GM10248 (cell line): ENCODE data around the gene IRF1.
A peak's percentile ranks its signal among the peaks of the same experiment; 100 is the strongest.

Experiments
- CTCF ChIA-PET: fragments of 300-600 bp; sonication (Branson Sonifier 250); formaldehyde crosslinking; extraction: SDS; loops from one replicate; lab custom pipeline; 2021; ENCODE audit warnings: antibody characterized with exemption; lab: Yijun Ruan, JAX
- POLR2A ChIA-PET: fragments of 350-650 bp; sonication (Branson Sonifier 250); formaldehyde crosslinking; extraction: SDS; loops from one replicate; lab custom pipeline; 2020; ENCODE audit warnings: antibody characterized with exemption; lab: Yijun Ruan, JAX
- DNase-seq: peaks from one replicate; pipeline ENCODE4 v3.0.0; 2012; ENCODE audit errors: extremely low spot score
- TF ChIP-seq, protein P1 (sequence below): IDR thresholded peaks from 2 replicates; pipeline ENCODE4 v1.5.1; 2012; ENCODE audit warnings: mild to moderate bottlenecking, low read depth; ENCODE audit errors: extremely low read depth, missing control alignments, control extremely low read depth

The IRF1 gene

DNA sequence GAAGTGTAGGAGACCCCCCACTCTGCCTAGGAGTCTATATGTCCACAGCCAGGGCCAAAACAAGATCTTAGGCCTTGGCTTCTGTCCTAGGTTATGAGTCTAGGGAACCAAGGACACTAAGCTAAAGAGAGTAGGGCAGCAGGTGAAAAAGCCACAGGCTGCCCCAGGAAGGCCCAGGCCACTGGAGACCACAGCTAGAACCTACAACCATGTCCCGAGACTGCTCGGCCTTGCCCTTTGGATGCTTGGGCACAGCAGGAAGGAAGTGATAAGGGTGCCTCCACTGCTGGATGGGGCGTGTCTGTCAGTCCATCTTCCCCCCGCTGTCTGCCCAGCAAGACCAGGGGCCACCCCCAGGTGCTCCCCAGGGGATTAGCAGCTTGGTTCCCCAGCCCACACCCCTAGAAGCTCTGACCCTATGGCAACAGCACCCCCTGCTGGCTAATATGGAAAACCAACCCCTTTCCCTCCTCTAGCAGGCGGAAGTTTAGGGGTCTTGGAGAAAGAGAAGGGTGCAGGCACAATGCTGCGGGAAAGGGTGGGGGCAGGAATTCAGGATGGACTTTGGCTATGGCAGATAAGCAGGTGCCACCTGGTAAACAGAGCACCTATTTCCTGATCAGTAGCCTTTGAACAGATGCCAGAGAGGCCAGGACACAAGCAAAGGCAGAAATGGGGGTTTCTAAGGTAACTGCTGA is 10.5 kb upstream of the IRF1 start:
- DNase-seq, result peak; percentile 84
- ChIA-PET POLR2A (interaction anchor here (0.5 to 2.4 kb wide), 2 partner anchors 11 to 454 kb away, joined by 4 to 24 read pairs; partner anchors contain the start of gene IRF1), CTCF (interaction anchor here (0.7 to 13.1 kb wide), 59 partner anchors 9 to 419 kb away, joined by 3 to 255 read pairs (median 4); partner anchors contain the start of gene IRF1)
- TF ChIP-seq, protein P1, sequence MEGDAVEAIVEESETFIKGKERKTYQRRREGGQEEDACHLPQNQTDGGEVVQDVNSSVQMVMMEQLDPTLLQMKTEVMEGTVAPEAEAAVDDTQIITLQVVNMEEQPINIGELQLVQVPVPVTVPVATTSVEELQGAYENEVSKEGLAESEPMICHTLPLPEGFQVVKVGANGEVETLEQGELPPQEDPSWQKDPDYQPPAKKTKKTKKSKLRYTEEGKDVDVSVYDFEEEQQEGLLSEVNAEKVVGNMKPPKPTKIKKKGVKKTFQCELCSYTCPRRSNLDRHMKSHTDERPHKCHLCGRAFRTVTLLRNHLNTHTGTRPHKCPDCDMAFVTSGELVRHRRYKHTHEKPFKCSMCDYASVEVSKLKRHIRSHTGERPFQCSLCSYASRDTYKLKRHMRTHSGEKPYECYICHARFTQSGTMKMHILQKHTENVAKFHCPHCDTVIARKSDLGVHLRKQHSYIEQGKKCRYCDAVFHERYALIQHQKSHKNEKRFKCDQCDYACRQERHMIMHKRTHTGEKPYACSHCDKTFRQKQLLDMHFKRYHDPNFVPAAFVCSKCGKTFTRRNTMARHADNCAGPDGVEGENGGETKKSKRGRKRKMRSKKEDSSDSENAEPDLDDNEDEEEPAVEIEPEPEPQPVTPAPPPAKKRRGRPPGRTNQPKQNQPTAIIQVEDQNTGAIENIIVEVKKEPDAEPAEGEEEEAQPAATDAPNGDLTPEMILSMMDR, result peak; percentile 71

DNA sequence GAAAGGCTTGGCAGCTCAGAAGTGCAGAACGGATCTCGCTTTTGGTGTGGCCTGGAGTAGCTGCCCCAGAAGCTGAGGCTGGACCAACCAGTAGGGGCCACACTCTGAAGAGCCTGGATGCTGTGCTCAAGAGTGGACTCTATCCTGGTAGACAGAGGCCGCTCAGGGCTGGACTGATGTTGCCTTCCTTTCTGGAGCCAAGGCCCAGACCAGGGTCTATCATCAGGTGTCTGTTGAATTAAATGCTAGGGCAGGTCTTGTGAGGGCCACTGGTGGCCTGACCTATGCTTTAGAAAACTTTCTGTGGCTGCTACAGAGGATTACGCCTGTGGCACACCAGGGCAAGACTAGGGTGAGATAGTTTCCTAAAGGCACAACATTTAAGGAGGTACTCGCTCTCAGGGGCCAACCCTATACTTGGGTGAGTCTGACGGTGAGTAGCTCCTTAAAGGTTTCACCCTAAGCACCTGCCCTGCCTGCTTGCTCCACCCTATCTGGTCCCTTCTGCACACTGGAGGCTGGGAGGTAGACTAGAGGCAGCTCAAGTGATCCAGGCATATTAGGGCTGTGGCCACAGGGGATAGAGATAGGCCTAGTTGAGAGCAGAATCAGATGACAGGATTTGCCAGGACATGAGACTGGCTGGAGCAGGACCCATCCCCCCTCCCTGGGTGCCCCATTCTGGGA is 9.8 kb upstream of the IRF1 start:
- no peak for DNase-seq
- ChIA-PET CTCF (interaction anchor here (0.7 to 13.1 kb wide), 58 partner anchors 10 to 418 kb away, joined by 3 to 255 read pairs (median 4); partner anchors contain the start of gene IRF1), POLR2A (interaction anchor here (0.5 to 2.4 kb wide), 2 partner anchors 10 to 24 kb away, joined by 3 to 24 read pairs; partner anchors contain the start of gene IRF1)
- TF ChIP-seq, protein P1, result no peak

DNA sequence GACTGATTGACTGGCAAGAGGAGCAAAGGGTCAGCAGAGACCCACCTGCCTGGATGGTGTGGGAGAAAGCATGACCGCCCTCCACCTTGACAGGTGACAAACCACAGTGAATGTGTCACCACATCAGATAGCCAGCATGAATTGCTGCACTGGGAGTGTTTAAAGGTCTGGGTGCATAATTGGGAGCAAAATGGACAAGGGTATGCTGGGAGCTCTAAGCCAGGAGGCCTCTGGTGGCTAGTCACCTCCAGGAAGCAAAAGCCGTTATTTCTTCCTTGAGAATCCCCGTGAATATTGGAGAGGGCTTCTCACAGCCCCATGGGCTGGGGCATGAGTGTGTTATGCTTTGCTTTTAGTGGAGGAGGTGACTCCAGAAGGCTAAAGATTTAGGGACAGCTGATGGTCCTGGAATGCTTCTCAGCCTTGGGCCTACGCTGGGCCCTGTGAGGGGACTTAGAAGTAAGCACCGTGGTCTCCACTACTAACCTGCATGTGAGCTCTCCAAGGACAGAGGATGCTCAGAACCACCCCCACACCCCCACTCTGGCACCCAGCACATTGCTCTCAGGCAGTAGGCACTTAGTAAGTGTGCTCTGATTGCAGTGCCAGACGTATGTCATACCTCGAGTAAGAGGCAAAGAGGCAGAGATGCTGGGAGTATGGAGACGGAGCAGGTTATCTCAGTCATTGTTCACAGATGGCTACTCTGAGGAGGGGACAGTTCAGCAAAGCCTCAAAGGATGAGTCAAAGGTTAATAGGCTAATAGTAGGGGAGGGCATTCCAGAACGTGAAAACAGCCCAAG is 9.1 kb upstream of the IRF1 start:
- TF ChIP-seq, protein P1, result no peak
- ChIA-PET CTCF (interaction anchor here (1.2 to 13.1 kb wide), 25 partner anchors 10 to 321 kb away, joined by 3 to 255 read pairs (median 11); partner anchors contain the start of gene IRF1), POLR2A (interaction anchor here (2.4 kb wide), 1 partner anchor 9 kb away, joined by 24 read pairs; the partner anchor contains the start of gene IRF1)
- DNase-seq, result no peak

DNA sequence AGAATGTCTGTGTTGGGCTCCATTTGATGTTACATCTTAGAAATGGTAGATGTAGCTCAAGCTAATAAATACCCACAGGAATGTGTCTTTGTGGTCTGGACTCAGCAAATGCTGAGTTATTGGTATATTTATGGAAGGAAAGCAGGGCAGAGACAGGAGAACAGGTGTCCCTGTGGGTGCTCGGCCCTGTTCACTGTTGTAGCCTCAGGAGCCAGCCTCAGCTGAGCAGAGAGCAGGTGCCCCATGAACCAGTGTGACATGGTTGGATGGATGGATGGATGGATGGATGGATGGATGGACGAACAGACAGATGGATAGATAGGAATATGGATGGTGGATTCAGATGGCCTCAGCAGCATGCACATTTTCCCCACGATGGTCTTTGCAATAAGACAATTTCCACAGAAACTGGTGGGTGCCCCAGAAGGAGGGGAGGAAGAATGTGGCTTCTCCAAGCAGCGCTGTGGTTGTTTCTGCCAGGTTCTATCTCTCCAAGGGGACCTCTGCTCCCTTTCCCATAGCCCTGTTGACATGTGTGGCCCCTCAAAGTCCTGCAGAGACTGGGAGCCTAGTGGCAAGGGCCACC is 8.2 kb upstream of the IRF1 start:
- POLR2A ChIA-PET, result interaction anchor here (1.7 kb wide), 1 partner anchor 12 kb away, joined by 4 read pairs; no protein-coding TSS in a partner anchor
- CTCF ChIA-PET, result interaction anchor here (1.0 to 13.1 kb wide), 9 partner anchors 9 to 384 kb away, joined by 3 to 255 read pairs (median 26); partner anchors contain the start of gene IRF1
- DNase-seq, result no peak
- TF ChIP-seq, protein P1, result no peak

DNA sequence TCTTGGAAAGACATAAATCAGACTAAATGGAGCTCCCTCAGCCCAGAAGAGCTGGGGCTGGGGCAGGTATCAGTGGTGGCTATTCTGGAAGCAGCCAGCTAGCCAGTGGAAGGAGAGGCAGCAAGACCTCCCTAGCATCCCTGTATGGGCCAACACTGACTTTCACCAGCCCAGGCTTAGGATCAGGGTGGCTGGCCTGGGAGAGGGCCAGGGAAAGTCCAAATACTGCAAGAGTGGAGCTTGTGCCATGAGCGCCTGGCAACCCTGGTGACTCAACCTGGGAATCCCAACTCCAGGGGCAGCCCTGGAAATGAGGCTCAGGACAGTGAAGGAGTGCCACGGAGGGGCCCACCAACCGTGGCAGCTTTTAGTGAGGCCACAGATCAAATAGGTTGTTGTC is 7.6 kb upstream of the IRF1 start:
- CTCF ChIA-PET, result interaction anchor here (0.7 to 13.1 kb wide), 9 partner anchors 8 to 385 kb away, joined by 3 to 255 read pairs (median 26); partner anchors contain the start of gene IRF1
- TF ChIP-seq, protein P1, result no peak
- POLR2A ChIA-PET, result interaction anchor here (1.7 to 2.5 kb wide), 2 partner anchors 12 to 19 kb away, joined by 4 to 12 read pairs; no protein-coding TSS in a partner anchor
- DNase-seq, result no peak
